NCI-H748 (cell line): ENCODE measurements around the gene SYAP1.
"Not testable (repeated sequence)": the region's sequence is repeated elsewhere in the genome, so short reads cannot be mapped to it uniquely, and the experiment has no call there.

Experiments used
- DNase-seq: peaks from one replicate; lab custom pipeline; 2025; ENCODE audit not compliant: unreplicated experiment; lab: John Stamatoyannopoulos, UW

The SYAP1 gene, protein sequence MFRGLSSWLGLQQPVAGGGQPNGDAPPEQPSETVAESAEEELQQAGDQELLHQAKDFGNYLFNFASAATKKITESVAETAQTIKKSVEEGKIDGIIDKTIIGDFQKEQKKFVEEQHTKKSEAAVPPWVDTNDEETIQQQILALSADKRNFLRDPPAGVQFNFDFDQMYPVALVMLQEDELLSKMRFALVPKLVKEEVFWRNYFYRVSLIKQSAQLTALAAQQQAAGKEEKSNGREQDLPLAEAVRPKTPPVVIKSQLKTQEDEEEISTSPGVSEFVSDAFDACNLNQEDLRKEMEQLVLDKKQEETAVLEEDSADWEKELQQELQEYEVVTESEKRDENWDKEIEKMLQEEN

GRCh38 chrX:16719334-16720084 lies at the start of gene SYAP1:
SYAP1 (plus strand) TSS chrX:16719612; CDS start chrX:16719725, 113 bp downstream.
- DNase-seq: peak; percentile 97

DNA sequence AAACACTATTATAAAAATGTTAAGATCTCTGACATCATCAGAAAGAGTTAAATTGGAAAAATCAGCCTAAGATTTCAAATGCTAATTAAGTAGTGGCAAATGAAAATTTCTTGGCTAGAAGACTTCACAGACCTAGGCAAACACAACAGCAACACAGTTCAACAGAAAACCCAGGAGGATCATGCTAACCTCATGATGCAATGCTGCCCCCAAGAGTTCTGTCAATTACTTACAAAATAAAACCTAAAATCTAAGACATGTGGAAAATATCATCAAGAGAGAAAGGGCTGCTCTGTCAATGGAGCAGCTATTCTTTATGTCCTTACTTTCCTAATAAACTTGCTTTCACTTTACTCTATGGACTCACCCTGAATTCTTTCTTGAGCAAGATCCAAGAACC lies 48.4 kb upstream of the SYAP1 start:
- peak; percentile 27 for DNase-seq

GRCh38 chrX:16678689-16679088 lies 40.7 kb upstream of the SYAP1 start:
- DNase-seq: no peak

DNA sequence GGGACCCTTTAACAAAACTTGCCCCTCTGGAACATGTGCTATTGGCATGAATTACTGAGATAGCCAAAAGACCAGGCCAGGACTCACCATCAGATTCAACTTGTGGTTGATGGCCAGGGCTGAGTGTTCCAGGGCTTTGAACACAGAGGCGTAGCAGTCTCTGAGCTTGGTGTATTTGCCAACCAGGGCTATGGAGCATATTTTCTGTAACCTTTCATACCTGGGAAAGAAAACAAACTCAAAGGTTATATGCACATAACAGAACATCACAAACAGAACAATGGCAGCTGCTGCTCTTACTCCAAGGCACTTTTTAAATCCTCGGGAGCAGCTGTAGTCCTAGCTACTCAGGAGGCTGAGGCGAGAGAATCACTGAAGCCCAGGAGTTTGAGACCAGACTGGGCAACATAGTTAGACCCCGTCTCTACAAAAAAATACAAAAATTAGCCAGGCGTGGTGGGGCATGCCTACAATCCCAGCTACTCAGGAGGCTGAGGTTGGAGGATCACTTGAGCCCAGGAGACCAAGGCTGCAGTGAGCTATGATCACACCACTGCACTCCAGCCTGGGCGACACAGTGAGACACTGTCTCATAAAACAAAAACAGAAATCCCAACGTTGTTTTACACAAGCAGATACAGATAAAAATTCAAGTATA lies 36.3 kb upstream of the SYAP1 start:
- no peak for DNase-seq

GRCh38 chrX:16687514-16687913 lies 31.9 kb upstream of the SYAP1 start:
- no peak for DNase-seq

GRCh38 chrX:16695079-16695676 lies 24.2 kb upstream of the SYAP1 start:
- peak; percentile 40 for DNase-seq

GRCh38 chrX:16696956-16697355 lies 22.5 kb upstream of the SYAP1 start:
- no peak for DNase-seq

GRCh38 chrX:16699389-16699788 lies 20.0 kb upstream of the SYAP1 start:
- no peak for DNase-seq

DNA sequence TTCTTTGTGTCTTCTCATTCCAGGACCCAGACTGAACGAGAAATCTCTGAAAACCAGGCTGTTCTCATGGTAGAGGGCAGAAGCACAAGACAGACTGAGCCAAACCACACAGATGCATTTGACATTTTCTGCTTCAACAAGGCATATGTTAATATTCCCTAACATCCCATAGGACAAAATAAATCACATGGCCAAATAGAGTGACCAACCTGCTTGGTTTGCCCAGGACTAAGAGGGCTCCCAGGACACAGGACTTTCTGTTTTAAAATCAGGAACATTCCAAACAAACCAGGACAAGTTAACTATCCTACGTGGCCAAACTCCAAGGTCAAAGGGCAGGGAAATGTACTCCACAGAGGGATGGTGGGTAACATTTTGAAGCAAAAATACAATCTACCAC lies 18.7 kb upstream of the SYAP1 start:
- DNase-seq: no peak

GRCh38 chrX:16702700-16703599 lies 16.5 kb upstream of the SYAP1 start:
- no peak for DNase-seq

GRCh38 chrX:16705370-16705769 lies 14.0 kb upstream of the SYAP1 start:
- no peak for DNase-seq

GRCh38 chrX:16708016-16708415 lies 11.4 kb upstream of the SYAP1 start:
- DNase-seq: no peak

- peak; percentile 17 for DNase-seq
These were observed 8.1 kb upstream of the SYAP1 start for GRCh38 chrX:16711219-16711811.

GRCh38 chrX:16711893-16712547 lies 7.4 kb upstream of the SYAP1 start:
- DNase-seq: peak; percentile 52

DNA sequence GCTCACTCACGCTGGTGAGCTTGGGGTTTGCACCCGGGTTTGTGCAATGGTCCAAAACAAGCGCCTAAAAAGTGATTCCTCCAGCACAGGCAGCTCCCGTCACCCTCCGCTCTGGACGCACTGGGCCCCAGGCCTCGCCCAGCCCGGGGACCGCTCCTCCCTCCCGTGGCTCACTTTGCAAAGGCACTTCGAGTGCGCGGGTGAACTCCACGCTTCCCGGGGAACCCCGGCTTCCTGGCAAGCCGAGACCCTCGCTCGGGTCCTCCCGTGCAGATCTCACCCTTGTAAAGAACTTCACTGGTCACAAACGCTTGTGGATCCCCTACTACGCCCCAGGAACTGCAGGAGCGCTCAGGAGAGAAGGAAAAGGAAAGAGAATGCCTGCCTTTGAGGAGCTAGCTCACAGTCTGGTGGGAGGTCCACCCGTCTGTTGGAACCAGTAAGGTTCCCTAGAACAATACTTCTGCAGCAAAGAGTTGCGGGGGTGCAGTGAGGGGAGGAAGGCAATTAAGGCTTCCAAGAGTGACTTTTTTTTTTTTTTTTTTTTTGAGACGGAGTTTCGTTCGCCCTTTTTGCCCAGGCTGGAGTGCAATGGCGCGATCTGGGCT lies 6.8 kb upstream of the SYAP1 start, which contains the start of gene CTPS2:
Gene CTPS2, minus strand, starts transcription at position 122 of the 608 bp plus-strand sequence. CDS start 9,767 bp downstream, outside the sequence.
- DNase-seq: peak; percentile 78

- no peak for DNase-seq
These were observed 4.9 kb upstream of the SYAP1 start for GRCh38 chrX:16714504-16714903.

- not testable (repeated sequence) for DNase-seq
These were observed 3.8 kb upstream of the SYAP1 start for GRCh38 chrX:16715638-16716037.

- DNase-seq: not testable (repeated sequence)
These were observed 3.0 kb upstream of the SYAP1 start for GRCh38 chrX:16716451-16716850.

DNA sequence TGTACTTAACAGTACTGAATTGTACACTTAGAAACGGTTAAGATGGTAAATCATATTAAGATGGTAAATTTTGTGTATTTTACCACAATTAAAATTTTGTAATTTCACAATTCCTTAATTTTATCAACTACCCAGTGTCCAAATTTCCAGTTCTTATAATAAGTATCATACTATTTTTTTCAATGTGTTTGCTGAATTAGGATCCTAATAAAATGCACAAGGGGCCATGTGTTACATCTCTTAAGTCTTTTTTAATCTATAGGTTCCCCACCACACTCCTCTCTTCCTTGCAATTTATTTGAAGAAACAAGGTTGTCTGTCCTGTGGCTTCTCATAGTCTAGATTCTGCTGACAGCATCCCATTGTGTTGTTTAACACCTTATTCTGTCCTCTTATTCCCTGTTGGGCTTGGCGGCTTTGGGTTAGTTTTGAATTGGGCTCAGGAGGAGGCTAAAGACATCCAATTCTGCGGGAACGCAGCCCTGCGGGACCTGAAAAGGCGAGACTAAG lies 533 bp upstream of the SYAP1 start:
- no peak for DNase-seq
